Tibial artery (tissue), 4 donors: ENCODE data around the gene DERL3.

Experiments
- DNase-seq, 2 donors: peaks; one replicate each; pipeline ENCODE4 v3.0.0-alpha.2; 2019
- H3K27ac ChIP-seq, 2 donors: fragments of 200-600 bp; sonication (generic) in 1 of 2; 1 replicate in 1 of 2; 2 replicates in 1 of 2; pipeline ENCODE4 v1.5.1; 2018 to 2019; ENCODE audit warnings: mild to moderate bottlenecking in 1 of 2
- H3K27me3 ChIP-seq, 2 donors: fragments of 200-600 bp; sonication (generic) in 1 of 2; one replicate each; pipeline versions ENCODE4 v1.5.1 to v1.6.0; 2016 to 2019
- H3K36me3 ChIP-seq, 3 donors: fragments of 200-600 bp; sonication (generic) in 2 of 3; one replicate each; pipeline ENCODE4 v1.5.1; 2016 to 2019; ENCODE audit warnings: mild to moderate bottlenecking in 2 of 3
- H3K4me1 ChIP-seq, 4 donors: fragments of 200-600 bp; sonication (generic) in 2 of 4; 1 replicate in 3 of 4; 2 replicates in 1 of 4; pipeline ENCODE4 v1.5.1; 2016 to 2019
- H3K4me3 ChIP-seq, 2 donors: fragments of 200-600 bp; sonication (generic) in 1 of 2; 1 replicate in 1 of 2; 2 replicates in 1 of 2; pipeline ENCODE4 v1.5.1; 2018 to 2019; ENCODE audit warnings: mild to moderate bottlenecking in 2 of 2
- H3K9me3 ChIP-seq, 3 donors: fragments of 200-600 bp; sonication (generic) in 1 of 3; one replicate each; pipeline ENCODE4 v1.5.1; 2016 to 2019
- intact Hi-C: fragments of 100-400 bp; cut with DNase I; formaldehyde crosslinking; loops from one replicate; pipeline ENCODE4 v1.15.0; 2023; ENCODE audit warnings: low total_unique reads
- TF ChIP-seq, protein P1 (sequence below), 2 experiments: fragments of 200-600 bp in 1 of 2; fragments of 450-650 bp in 1 of 2; IDR thresholded peaks; one replicate each; pipeline ENCODE4 v1.5.1; 2017 to 2019; ENCODE audit warnings: antibody characterized with exemption in 2 of 2, mild to moderate bottlenecking in 1 of 2, moderate library complexity in 1 of 2

Gene DERL3

GRCh38 chr22:23845265-23846080 is 6.7 kb upstream of the DERL3 start:
- H3K27me3 ChIP-seq = peaks cover 0 to 5% of the 10 kb centered on the region in 2 donors
- intact Hi-C loops = loop anchor here (5.0 kb wide), 3 partner anchors 78 to 303 kb away; partner anchors contain the start of gene CHCHD10
- DNase-seq = no peak
- H3K4me3 ChIP-seq = no peak overlapping the region
- TF ChIP-seq, protein P1, sequence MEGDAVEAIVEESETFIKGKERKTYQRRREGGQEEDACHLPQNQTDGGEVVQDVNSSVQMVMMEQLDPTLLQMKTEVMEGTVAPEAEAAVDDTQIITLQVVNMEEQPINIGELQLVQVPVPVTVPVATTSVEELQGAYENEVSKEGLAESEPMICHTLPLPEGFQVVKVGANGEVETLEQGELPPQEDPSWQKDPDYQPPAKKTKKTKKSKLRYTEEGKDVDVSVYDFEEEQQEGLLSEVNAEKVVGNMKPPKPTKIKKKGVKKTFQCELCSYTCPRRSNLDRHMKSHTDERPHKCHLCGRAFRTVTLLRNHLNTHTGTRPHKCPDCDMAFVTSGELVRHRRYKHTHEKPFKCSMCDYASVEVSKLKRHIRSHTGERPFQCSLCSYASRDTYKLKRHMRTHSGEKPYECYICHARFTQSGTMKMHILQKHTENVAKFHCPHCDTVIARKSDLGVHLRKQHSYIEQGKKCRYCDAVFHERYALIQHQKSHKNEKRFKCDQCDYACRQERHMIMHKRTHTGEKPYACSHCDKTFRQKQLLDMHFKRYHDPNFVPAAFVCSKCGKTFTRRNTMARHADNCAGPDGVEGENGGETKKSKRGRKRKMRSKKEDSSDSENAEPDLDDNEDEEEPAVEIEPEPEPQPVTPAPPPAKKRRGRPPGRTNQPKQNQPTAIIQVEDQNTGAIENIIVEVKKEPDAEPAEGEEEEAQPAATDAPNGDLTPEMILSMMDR (IDR thresholded peaks at IDR 0.05) = no peak
- no peaks in the 10 kb centered on the region for H3K9me3 ChIP-seq
- H3K36me3 ChIP-seq = no peaks in the 10 kb centered on the region
- peaks cover 0 to 26% (median 11%) of the 10 kb centered on the region in 4 donors for H3K4me1 ChIP-seq
- no peak overlapping the region for H3K27ac ChIP-seq

DNA sequence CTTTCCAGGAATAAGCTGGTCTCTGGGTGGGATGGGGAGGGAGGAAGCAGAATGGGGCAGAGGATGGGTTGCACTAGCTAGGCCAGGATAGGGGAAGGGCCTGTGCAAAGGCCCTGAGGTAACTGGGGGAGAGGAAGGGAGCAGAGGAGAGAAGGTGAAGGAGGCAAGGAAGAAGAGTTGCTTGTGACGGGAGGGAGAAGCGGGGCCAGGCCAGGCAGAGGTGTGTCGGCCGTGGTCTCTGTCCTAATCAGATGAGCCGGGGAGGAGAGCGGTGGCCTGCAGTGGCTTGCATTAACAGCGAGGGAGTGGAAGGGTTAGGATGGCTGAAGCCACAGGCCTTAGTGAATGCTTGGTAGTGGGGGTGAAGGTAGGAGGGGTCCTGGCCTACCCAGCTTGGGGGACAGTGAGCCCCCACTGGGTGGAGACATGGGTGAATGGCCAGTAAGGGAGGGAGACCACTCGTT is 6.0 kb upstream of the DERL3 start:
- H3K27me3 ChIP-seq = peaks cover 0 to under 1% of the 10 kb centered on the region in 2 donors
- no peak overlapping the region for H3K27ac ChIP-seq
- H3K9me3 ChIP-seq = no peaks in the 10 kb centered on the region
- TF ChIP-seq, protein P1 (IDR thresholded peaks at IDR 0.05) = no peak
- DNase-seq = no peak
- peaks cover 0 to 23% (median 11%) of the 10 kb centered on the region in 4 donors for H3K4me1 ChIP-seq
- intact Hi-C loops = loop anchor here (5.0 kb wide), 3 partner anchors 77 to 302 kb away; partner anchors contain the start of gene CHCHD10
- no peaks in the 10 kb centered on the region for H3K36me3 ChIP-seq
- no peak overlapping the region for H3K4me3 ChIP-seq

DNA sequence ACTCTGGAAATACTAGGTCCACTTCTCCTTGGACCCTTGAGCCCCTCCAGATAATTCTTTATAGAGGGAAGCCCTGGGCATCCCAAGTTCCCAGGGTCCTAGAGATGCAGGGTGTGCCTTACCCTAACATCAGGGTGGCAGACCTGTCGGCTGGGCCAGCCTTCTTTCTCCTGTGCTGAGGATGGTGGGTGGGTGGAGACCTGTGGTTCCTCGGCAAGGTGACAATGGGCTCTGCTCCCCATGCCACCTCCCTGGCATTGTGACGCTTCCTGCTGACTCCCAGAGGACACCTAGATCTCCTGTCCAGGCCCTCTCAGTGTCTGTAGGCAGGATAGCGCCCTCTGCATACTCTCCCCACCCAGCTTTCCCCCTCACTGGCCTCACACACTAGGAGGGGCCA is 3.8 kb upstream of the DERL3 start:
- Histone ChIP-seq H3K27ac (no peak overlapping the region), H3K4me1 (peaks cover 0 to 35% (median 25%) of the 10 kb centered on the region in 4 donors), H3K36me3 (peaks cover 0 to 3% (median 0%) of the 10 kb centered on the region in 3 donors), H3K4me3 (no peak overlapping the region), H3K27me3 (no peaks in the 10 kb centered on the region), H3K9me3 (no peaks in the 10 kb centered on the region)
- intact Hi-C loops = no loop called here
- TF ChIP-seq, protein P1 (IDR thresholded peaks at IDR 0.05) = no peak
- no peak for DNase-seq

DNA sequence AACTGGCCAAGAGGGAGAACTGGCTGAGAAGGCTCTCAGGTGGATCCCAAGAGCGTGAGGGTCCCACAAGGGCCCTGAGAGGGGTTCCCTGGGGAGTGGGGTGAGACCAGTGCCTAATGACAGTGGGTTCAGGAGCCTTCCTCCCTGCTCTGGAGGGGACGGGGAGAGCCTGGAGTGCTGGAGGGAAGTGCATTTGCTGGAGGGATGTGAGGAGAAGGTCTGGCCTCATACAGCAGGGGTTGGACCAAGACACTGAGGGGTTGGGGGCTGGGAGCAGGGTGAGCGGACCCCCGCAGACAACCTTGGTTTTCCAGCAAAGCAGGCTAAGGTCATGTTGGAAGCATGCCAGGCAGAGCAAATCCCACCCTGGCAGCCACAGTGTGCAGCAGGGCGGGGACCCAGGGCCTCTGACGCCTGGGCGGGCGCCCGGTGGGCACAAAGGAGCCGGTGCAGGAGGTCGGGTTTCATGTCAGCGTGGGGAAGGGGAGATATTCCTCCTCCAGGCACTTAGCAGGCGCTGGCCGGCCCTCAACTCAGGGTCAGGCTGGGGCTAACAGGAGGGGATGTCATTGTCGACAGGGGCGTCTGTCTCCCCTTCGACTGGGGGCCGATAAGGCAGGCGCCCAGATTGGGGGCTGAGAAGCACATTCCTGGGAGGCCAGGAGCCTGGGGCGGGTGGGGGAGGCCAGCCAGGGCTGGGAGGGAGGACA is 3.1 kb upstream of the DERL3 start:
- peaks cover 0 to 35% (median 24%) of the 10 kb centered on the region in 4 donors for H3K4me1 ChIP-seq
- TF ChIP-seq, protein P1 (IDR thresholded peaks at IDR 0.05) = no peak
- DNase-seq = no peak
- intact Hi-C loops = no loop called here
- no peak overlapping the region for H3K4me3 ChIP-seq
- H3K9me3 ChIP-seq = no peaks in the 10 kb centered on the region
- peaks cover 0 to 10% (median 0%) of the 10 kb centered on the region in 3 donors for H3K36me3 ChIP-seq
- H3K27me3 ChIP-seq = no peaks in the 10 kb centered on the region
- no peak overlapping the region for H3K27ac ChIP-seq

GRCh38 chr22:23841292-23841691 is 2.5 kb upstream of the DERL3 start:
- H3K4me3 ChIP-seq = no peak overlapping the region
- H3K27ac ChIP-seq = no peak overlapping the region
- H3K36me3 ChIP-seq = peaks cover 0 to 13% (median 0%) of the 10 kb centered on the region in 3 donors
- H3K9me3 ChIP-seq = no peaks in the 10 kb centered on the region
- intact Hi-C loops = no loop called here
- no peak for DNase-seq
- H3K27me3 ChIP-seq = no peaks in the 10 kb centered on the region
- TF ChIP-seq, protein P1 (IDR thresholded peaks at IDR 0.05) = no peak
- H3K4me1 ChIP-seq = peaks cover 0 to 30% (median 21%) of the 10 kb centered on the region in 4 donors
